Activated CD8-positive, alpha-beta T cell treated with anti-CD3 and anti-CD28 coated beads, Interleukin-2, amount 10 ng/mL, durations not matched to agents 7 days and 5 days (primary cell): ENCODE results near the gene SUN1. TPM values are rescaled to one million over a fixed set of nuclear protein-coding genes. Genes with fewer than 3 reads are reported as not detected.
A peak's percentile ranks its signal among the peaks of the same experiment; 100 is the strongest.
"Not testable (repeated sequence)": the region's sequence is repeated elsewhere in the genome, so short reads cannot be mapped to it uniquely, and the experiment has no call there.

Experiments used
- ATAC-seq: fragments of 150-1000 bp; cut with Tn5 transposase; one replicate; pipeline ENCODE4 v1.10.0; 2021; ENCODE audit warnings: moderate library complexity
- CTCF ChIA-PET: fragments of 350-600 bp; sonication (Branson Sonifier 250); formaldehyde crosslinking; loops from one replicate; lab custom pipeline; 2021; ENCODE audit warnings: antibody characterized with exemption; lab: Charles Lee
- POLR2A ChIA-PET: fragments of 350-600 bp; sonication (Branson Sonifier 250); formaldehyde crosslinking; loops from one replicate; lab custom pipeline; 2021; ENCODE audit warnings: antibody characterized with exemption; lab: Charles Lee
- DNase-seq: peaks from one replicate; pipeline ENCODE4 v3.0.0-alpha.2; 2020
- H3K27ac Mint-ChIP-seq: one replicate; pipeline ENCODE4 v1.8.0; 2021; ENCODE audit warnings: mild to moderate bottlenecking, mixed read lengths
- H3K27me3 Mint-ChIP-seq: one replicate; pipeline ENCODE4 v1.8.0; 2021; ENCODE audit warnings: low read depth, mixed read lengths
- H3K36me3 Mint-ChIP-seq: one replicate; pipeline ENCODE4 v1.8.0; 2021; ENCODE audit warnings: low read depth, mixed read lengths
- H3K4me1 Mint-ChIP-seq: one replicate; pipeline ENCODE4 v1.8.0; 2021; ENCODE audit warnings: low read depth, mixed read lengths
- H3K4me3 Mint-ChIP-seq: one replicate; pipeline ENCODE4 v1.8.0; 2021; ENCODE audit warnings: mild to moderate bottlenecking, mixed read lengths
- H3K9me3 Mint-ChIP-seq: one replicate; pipeline ENCODE4 v1.8.0; 2022; ENCODE audit warnings: mixed read lengths; ENCODE audit not compliant: insufficient read depth
- total RNA-seq, 2 experiments: library from RNA; stranded (reverse); gene quantifications; one replicate each; pipeline ENCODE4 v1.2.3, GENCODE V29; 2021

SUN1 gene
- total RNA-seq, 2 experiments from 2014 or later = 38.4 to 39.7 TPM

- DNase-seq (no peak), ATAC-seq (no peak)
- ChIA-PET CTCF (no interaction called here), POLR2A (interaction anchor here (0.6 kb wide), 1 partner anchor 9 kb away, joined by 5 read pairs; no protein-coding TSS in a partner anchor)
- H3K36me3 Mint-ChIP-seq = peaks cover 26% of the 10 kb centered on the region
- no peak overlapping the region for H3K27ac Mint-ChIP-seq
- no peaks in the 10 kb centered on the region for H3K4me1 Mint-ChIP-seq
- H3K27me3 Mint-ChIP-seq = no peaks in the 10 kb centered on the region
- no peaks in the 10 kb centered on the region for H3K9me3 Mint-ChIP-seq
- H3K4me3 Mint-ChIP-seq = no peak overlapping the region
Measured at GRCh38 chr7:867001-867405, 34.7 kb downstream of the SUN1 start.

- CTCF ChIA-PET = no interaction called here
- DNase-seq (no peak), ATAC-seq (no peak)
- Mint-ChIP-seq H3K36me3 (peaks cover 24% of the 10 kb centered on the region), H3K4me1 (no peaks in the 10 kb centered on the region), H3K9me3 (no peaks in the 10 kb centered on the region), H3K4me3 (no peak overlapping the region), H3K27me3 (no peaks in the 10 kb centered on the region), H3K27ac (no peak overlapping the region)
- POLR2A ChIA-PET = interaction anchor here (0.6 kb wide), 1 partner anchor 8 kb away, joined by 5 read pairs; no protein-coding TSS in a partner anchor
Measured at GRCh38 chr7:867406-868188, 35.3 kb downstream of the SUN1 start.

- peaks cover 26% of the 10 kb centered on the region for H3K36me3 Mint-ChIP-seq
- no peak overlapping the region for H3K4me3 Mint-ChIP-seq
- ChIA-PET POLR2A (no interaction called here), CTCF (no interaction called here)
- H3K9me3 Mint-ChIP-seq = no peaks in the 10 kb centered on the region
- H3K27me3 Mint-ChIP-seq = no peaks in the 10 kb centered on the region
- no peak for ATAC-seq
- no peak overlapping the region for H3K27ac Mint-ChIP-seq
- no peak for DNase-seq
- peaks cover 2% of the 10 kb centered on the region for H3K4me1 Mint-ChIP-seq
Measured at GRCh38 chr7:868189-868486, 35.9 kb downstream of the SUN1 start.

GRCh38 chr7:869348-869747, 37.1 kb downstream of the SUN1 start:
- no peaks in the 10 kb centered on the region for H3K9me3 Mint-ChIP-seq
- H3K4me1 Mint-ChIP-seq = peaks cover 14% of the 10 kb centered on the region
- H3K4me3 Mint-ChIP-seq = no peak overlapping the region
- no peak for ATAC-seq
- H3K36me3 Mint-ChIP-seq = peaks cover 32% of the 10 kb centered on the region
- ChIA-PET POLR2A (no interaction called here), CTCF (no interaction called here)
- H3K27ac Mint-ChIP-seq = no peak overlapping the region
- no peaks in the 10 kb centered on the region for H3K27me3 Mint-ChIP-seq
- DNase-seq = no peak

GRCh38 chr7:871900-872537, 39.7 kb downstream of the SUN1 start:
- DNase-seq = no peak
- Mint-ChIP-seq H3K4me3 (no peak overlapping the region), H3K36me3 (peaks cover 20% of the 10 kb centered on the region), H3K27ac (peak overlapping the region; percentile 32), H3K27me3 (no peaks in the 10 kb centered on the region), H3K4me1 (peaks cover 18% of the 10 kb centered on the region), H3K9me3 (no peaks in the 10 kb centered on the region)
- POLR2A ChIA-PET = no interaction called here
- CTCF ChIA-PET = interaction anchor here (0.7 to 1.8 kb wide), 4 partner anchors 18 to 510 kb away, joined by 3 to 33 read pairs (median 6); no protein-coding TSS in a partner anchor
- ATAC-seq = no peak

GRCh38 chr7:872685-873084, 40.4 kb downstream of the SUN1 start:
- H3K9me3 Mint-ChIP-seq, DNase-seq, ATAC-seq, H3K4me3 Mint-ChIP-seq, H3K27me3 Mint-ChIP-seq, POLR2A ChIA-PET, H3K27ac Mint-ChIP-seq: not testable (repeated sequence)
- Mint-ChIP-seq H3K36me3 (peaks cover 17% of the 10 kb centered on the region), H3K4me1 (peaks cover 18% of the 10 kb centered on the region)
- CTCF ChIA-PET = interaction anchor here (0.7 to 2.2 kb wide), 13 partner anchors 10 to 539 kb away, joined by 3 to 33 read pairs (median 5); partner anchors contain the start of gene SUN1

GRCh38 chr7:873367-874002, 41.2 kb downstream of the SUN1 start:
- POLR2A ChIA-PET = no interaction called here
- H3K27me3 Mint-ChIP-seq = no peaks in the 10 kb centered on the region

GRCh38 chr7:874031-874749, 41.9 kb downstream of the SUN1 start:
- H3K27ac Mint-ChIP-seq = peak overlapping the region; percentile 46
- ChIA-PET CTCF (interaction anchor here (0.6 to 2.2 kb wide), 14 partner anchors 11 to 574 kb away, joined by 3 to 33 read pairs (median 4); partner anchors contain the start of gene SUN1), POLR2A (no interaction called here)
- H3K36me3 Mint-ChIP-seq = peaks cover 21% of the 10 kb centered on the region
- no peak overlapping the region for H3K4me3 Mint-ChIP-seq
- no peak for ATAC-seq
- DNase-seq = no peak
- peaks cover 26% of the 10 kb centered on the region for H3K4me1 Mint-ChIP-seq
- no peaks in the 10 kb centered on the region for H3K9me3 Mint-ChIP-seq
- no peaks in the 10 kb centered on the region for H3K27me3 Mint-ChIP-seq

More at GRCh38 chr7:873367-874002, 41.2 kb downstream of the SUN1 start:
- H3K4me3 Mint-ChIP-seq = no peak overlapping the region
- peaks cover 22% of the 10 kb centered on the region for H3K4me1 Mint-ChIP-seq
- no peaks in the 10 kb centered on the region for H3K9me3 Mint-ChIP-seq
- peaks cover 19% of the 10 kb centered on the region for H3K36me3 Mint-ChIP-seq
- ATAC-seq (peak; percentile 17), DNase-seq (peak; percentile 75)
- peak overlapping the region; percentile 46 for H3K27ac Mint-ChIP-seq
- CTCF ChIA-PET = interaction anchor here (0.6 to 2.2 kb wide), 16 partner anchors 10 to 540 kb away, joined by 3 to 33 read pairs (median 4); partner anchors contain the start of gene SUN1

GRCh38 chr7:875051-875450, 42.8 kb downstream of the SUN1 start:
- peaks cover 29% of the 10 kb centered on the region for H3K4me1 Mint-ChIP-seq
- ChIA-PET CTCF (interaction anchor here (0.6 to 1.9 kb wide), 3 partner anchors 58 to 573 kb away, joined by 3 to 8 read pairs (median 4); no protein-coding TSS in a partner anchor), POLR2A (interaction anchor here (0.7 to 2.3 kb wide), 3 partner anchors 62 to 104 kb away, joined by 3 to 7 read pairs (median 3); partner anchors contain the start of gene COX19)
- DNase-seq = no peak
- H3K27ac Mint-ChIP-seq = peak overlapping the region; percentile 11
- H3K9me3 Mint-ChIP-seq = no peaks in the 10 kb centered on the region
- H3K27me3 Mint-ChIP-seq = no peaks in the 10 kb centered on the region
- H3K4me3 Mint-ChIP-seq = no peak overlapping the region
- H3K36me3 Mint-ChIP-seq = peaks cover 20% of the 10 kb centered on the region
- ATAC-seq = no peak

GRCh38 chr7:875476-876076, 43.3 kb downstream of the SUN1 start:
- ATAC-seq = no peak
- Mint-ChIP-seq H3K4me1 (peaks cover 30% of the 10 kb centered on the region), H3K27ac (no peak overlapping the region), H3K9me3 (no peaks in the 10 kb centered on the region), H3K36me3 (peaks cover 20% of the 10 kb centered on the region), H3K4me3 (peak overlapping the region; percentile 5), H3K27me3 (no peaks in the 10 kb centered on the region)
- ChIA-PET CTCF (interaction anchor here (0.6 to 1.9 kb wide), 4 partner anchors 58 to 271 kb away, joined by 3 to 8 read pairs (median 4); no protein-coding TSS in a partner anchor), POLR2A (interaction anchor here (0.6 to 2.3 kb wide), 10 partner anchors 8 to 103 kb away, joined by 3 to 11 read pairs (median 4); partner anchors contain the start of gene COX19)
- peak; percentile 26 for DNase-seq
